Ramos (cell line): ENCODE measurements around the gene ELP4.

Source experiments
- in situ Hi-C: fragments of 300-500 bp; cut with MboI; formaldehyde crosslinking; loops from one replicate; pipeline ENCODE4 v1.14.3; 2022; ENCODE audit warnings: low sequenced_read_pairs; ENCODE audit not compliant: unreplicated experiment

The ELP4 gene

DNA sequence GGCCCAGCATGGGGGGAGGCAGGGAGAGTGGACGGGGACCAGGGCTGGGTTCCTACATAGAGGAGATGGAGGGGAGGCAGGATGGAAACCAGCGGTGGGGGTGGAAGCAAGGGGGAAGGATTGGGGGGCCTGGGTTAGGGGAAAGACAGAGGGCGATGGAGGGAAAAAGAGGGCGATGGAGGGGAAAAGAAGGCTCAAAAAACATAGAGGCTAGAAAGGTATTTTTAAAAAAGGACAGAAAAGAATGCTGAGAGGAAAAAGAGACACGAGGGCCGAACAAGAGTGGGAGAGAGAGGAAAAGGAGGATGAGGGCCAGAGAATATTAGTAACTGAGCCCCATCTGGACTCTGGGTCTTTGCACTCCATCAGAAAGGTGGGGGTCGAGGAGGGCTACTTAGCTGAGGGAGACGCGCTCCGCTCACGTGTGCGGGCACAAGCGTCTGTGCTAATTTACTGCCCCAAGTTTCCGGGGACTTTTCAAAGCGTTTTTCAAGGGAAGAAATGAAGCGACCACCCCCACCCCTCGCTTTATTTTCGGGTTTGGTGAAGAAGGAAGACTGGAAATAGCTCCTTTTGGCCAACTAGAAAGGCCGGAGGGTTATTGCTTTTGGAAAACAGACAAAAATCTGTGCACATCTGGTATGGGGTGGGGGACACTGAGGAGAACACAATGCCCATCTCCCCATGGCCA lies 287.1 kb downstream of the ELP4 start:
- in situ Hi-C loops, result no loop called here

DNA sequence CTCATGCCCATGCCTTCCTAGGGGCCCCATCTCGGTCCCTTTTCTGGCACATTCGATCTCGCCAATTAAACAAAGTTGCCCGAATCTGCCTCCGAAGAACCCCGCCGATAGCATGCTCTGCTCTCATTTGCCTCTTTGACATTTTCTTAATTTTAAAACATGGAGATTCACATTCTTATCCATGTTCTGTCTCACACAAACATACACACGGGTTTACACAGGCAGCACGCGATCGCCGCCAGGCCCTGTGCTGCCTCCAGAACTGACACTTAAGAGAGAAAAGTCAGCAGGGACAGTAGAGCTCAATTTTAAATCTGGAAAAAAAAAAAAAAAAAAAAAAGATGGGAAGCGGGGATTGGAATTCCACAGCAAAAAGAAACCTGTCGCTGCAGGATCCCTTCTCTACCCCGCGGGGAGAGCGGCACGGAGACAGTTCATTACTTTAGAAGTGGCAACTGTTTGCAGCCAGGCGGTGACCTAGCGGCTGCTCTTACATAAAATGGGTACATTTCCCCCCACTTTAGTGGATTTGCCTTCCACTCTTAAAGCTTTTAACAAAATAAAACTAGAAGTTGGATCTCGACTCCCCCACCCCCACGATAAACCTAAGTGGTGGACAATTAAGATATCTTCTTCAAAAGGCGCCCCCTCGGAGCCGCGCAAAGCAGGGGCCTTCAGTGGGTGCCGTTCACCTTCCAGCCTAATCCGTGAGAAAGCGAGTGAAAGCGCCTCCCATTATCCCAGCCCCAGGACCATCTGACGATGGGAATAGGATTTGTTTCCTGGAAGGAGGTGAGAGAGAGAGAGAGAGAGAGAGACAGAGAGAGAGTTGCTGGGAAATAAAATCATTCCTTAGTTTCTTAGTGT lies 287.9 kb downstream of the ELP4 start:
- in situ Hi-C loops, result no loop called here

DNA sequence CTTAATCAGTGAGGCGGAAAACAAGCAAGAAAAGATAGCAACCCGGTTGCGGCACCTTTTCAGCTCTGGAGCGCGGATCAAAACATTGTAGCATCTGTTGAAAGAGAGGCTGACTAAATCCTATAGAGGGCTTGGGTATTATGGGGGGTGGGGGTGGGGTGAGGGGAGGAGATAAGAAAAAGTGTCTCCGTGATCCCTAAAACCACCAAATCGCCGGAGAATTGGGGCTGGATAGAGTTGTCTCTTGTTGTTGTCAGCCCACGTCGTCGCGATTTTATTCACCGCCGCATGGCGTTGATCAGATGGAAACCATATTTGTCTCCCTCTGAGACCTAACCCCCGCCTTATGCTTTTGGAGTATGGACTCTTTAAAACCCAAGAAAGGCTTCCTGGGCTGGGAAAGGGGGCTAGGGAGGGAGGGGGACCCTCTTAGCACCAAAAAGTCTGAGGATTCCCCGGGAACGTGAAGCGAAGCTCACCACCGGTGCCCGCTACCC lies 288.5 kb downstream of the ELP4 start:
- in situ Hi-C loops, result no loop called here

DNA sequence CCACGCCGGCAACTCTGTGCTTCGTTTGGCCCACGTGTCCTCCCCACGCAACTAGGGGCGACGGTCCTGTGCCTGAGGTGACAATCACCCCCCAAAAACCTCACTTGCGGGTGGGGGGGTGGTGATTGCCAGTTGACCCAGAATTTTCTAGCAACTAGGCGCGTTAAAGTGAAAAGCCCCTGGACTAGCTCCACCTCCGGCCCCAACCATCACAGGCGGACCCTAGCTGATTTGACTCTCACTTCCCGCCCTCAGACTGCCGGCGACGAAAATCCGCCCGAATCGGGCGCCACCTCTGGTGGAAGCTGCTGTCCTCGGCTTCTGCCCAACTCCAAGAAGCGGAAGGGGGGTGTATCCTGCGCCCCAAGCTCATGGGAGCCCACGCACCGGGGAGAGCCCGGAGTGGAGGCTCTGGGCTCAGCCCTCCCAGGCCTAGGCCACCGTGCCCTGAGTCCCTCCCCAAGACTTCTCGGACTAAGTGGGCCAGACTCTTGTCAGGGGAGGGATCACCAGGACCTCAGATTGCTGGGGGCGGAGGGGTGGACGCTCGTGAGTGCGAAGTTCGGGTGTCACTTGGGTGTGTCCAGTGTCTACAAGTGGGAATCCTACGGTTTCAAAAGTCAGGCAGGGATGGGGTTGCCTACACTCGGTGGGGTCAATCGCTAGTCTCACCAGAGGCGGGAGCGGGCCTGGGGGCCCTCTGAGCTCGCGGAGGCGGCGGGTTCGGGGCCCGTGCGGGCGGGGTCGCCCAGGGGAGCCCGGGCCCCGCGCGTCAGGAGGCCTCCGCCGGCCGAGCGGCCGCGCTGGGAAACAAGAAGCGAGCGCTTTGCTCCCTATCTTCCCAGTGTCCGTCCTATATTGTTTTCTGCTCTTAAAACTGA lies 289.2 kb downstream of the ELP4 start:
- in situ Hi-C loops, result no loop called here

DNA sequence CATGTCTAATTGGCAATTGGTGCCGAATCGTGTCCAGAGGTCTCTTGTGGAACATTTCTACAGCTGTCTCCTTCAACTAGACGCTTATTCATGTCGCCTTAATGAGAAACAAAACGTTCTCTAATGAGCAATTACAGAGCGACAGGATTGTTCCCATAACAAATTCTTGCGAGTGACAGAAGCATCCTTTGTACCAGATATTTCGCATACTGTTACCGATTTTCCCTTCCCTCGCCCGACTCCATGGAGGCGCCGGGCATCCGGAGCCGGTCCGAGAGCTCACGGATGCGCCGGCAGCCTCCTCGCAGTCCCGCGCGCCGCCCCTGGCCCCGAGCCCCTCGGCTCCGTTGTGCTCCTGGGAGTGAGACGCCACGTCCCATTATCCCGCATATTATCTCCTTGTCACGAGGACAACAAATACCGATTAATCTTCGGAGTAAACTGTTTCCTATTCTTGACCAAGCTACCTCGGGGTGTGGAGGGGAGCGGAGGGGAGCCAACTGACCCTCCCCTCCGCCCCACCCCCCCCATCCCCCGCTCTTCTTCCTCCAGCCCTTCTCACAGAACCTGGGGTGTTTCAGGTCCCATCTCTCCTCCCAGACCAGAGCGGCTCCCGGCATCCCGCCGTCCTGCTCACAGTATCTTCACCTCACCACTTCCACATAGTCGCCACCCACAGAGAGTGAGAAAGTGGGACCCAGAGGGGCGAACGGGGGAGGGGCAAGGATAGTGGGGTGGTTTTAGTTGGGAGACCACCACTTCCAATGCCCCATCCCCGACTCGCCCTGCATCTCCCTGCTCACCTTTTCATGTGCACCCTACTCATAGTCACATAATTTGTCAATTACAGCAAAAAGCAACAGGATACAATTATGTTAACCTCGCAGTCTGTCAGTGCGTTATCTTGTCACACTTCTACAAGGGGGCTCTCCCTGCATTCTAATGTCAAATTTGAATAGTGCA lies 290.1 kb downstream of the ELP4 start:
- in situ Hi-C loops, result no loop called here

- in situ Hi-C loops, result no loop called here
Observed at GRCh38 chr11:31800398-31801265, 291.1 kb downstream of the ELP4 start.

DNA sequence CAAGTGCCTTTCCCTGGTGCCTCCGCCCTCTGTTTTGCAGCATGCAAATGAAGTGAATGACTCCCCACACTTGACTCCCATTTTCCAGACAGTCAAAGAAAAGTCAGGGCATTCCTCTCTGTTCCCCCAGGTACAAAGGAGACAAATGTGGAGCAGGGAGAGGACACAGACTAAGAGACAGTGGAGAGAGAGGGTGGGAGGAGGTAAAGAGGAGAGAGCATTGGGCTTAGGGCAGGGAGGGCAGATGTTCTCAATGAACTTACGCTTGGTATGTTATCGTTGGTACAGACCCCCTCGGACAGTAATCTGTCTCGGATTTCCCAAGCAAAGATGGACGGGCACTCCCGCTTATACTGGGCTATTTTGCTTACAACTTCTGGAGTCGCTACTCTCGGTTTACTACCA lies 291.7 kb downstream of the ELP4 start:
- in situ Hi-C loops, result no loop called here

GRCh38 chr11:31802000-31802551 lies 292.5 kb downstream of the ELP4 start:
- in situ Hi-C loops, result no loop called here

- in situ Hi-C loops, result no loop called here
Observed at GRCh38 chr11:31802609-31802989, 293.0 kb downstream of the ELP4 start.

GRCh38 chr11:31802990-31803812 lies 293.6 kb downstream of the ELP4 start:
- in situ Hi-C loops, result no loop called here

DNA sequence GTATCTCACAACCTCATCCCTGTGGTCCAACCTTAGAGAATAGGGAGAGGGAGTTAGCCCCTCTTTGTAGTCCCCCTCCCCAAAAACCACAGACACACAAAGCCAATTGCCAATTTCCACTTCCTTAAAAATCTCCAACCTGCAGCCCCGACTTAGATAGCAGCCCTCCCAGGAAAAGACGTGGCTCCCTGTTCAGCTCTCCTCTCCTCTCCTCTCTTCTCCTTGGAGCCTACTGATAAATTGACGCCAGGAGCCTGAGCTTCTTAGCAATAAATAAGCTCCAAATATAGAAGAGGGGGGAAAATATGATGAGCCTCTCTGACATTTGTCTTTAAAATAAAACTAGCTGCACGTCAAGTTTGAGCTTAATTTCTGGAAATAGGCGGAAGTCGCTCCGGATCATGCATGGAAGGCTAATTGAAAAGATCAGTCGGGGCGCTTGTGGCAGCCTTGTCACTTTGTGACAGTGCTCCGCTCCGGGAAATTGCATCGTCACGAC lies 294.3 kb downstream of the ELP4 start:
- in situ Hi-C loops, result no loop called here

GRCh38 chr11:31804312-31805036 lies 294.9 kb downstream of the ELP4 start:
- in situ Hi-C loops, result no loop called here

GRCh38 chr11:31805037-31805628 lies 295.6 kb downstream of the ELP4 start:
- in situ Hi-C loops, result no loop called here

DNA sequence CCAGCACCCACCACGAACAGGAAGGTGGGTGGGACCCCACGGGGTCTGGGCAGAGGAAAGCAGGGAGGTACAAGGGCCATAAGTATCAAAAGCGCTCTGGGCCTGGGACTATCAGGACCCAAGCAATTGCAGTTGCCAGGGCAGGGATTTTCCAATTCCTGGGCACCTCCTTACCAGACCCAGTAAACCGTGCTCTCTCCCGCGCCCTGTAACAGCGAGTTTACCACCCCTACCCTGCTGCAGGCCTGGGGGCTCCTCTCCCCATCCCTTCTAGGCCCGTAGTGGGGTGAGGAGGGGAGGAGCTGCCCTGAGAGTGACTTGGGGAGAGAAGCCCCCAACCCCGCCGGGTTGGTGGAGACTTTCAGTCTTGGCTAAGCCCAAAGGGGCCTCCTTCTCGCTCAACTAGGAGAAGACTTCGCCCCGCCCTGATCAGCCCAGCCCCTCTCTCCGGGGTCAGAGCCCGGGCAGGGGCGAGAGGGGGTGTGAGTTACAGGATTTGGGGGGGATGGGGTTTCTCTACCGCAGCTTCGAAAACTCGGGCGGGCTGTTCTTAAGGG lies 296.1 kb downstream of the ELP4 start:
- in situ Hi-C loops, result no loop called here

DNA sequence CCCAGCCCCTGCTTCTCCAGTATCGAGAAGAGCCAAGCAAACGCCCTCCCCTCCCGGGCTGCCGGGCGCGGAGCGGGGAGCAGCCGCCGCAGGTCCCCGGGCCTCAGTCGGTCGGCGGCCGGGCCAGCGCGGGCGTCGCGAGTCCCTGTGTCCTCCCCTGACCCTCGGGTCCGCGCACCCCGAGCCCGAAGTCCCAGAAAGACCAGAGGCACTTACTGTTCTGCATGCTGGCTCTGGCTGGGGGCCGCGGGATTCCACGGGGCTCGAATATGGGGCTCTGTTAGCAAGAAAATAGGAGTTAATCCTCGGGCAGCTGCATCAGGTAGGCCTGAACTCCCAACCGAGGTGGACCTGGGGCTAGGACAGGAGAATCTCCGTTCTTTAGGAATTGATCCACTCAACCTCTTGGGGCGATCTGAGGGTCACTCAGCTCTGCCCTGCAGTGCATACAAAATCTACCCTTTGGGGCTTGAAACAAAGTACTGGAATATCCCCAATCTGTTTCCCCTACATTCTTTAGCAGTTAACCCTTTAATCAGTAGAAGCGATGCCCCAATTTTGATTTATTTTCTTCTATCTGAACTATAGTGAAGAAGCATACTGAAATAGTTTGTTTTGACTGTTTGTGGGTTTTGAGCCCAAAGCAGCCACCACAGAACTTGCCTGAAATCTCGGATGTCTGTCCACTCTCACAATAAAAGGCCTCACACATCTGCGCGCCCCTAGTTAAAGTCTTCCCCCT lies 296.8 kb downstream of the ELP4 start:
- in situ Hi-C loops, result no loop called here
